Measurements from ENCODE around the gene UGT1A3.

Gene UGT1A3

GRCh38 chr2:233728723-233729301 lies at the start of gene UGT1A3:
Gene UGT1A3 (plus strand): TSS chr2:233729042. CDS start chr2:233729127, 85 bp downstream.
- Mint-ChIP-seq H3K4me3 (no peak within 1 kb of the TSS), H3K9me3 (no peaks in the 10 kb centered on the region), H3K4me1 (ENCODE audit: low read depth in 2 of 2) (no peaks in the 10 kb centered on the region), H3K36me3 (ENCODE audit: insufficient read depth) (no peaks in the 10 kb centered on the region), H3K27me3 (peaks cover 43 to 67% of the 10 kb centered on the region in 2 donors), H3K27ac (no peak within 1 kb of the TSS)
- no peak for ATAC-seq (replicated peaks)
- DNase-seq = no peak

- Mint-ChIP-seq H3K9me3 (no peaks in the 10 kb centered on the region), H3K27me3 (peaks cover 44 to 54% of the 10 kb centered on the region in 2 donors), H3K36me3 (ENCODE audit: insufficient read depth) (no peaks in the 10 kb centered on the region), H3K27ac (no peak overlapping the region), H3K4me1 (ENCODE audit: low read depth in 2 of 2) (no peaks in the 10 kb centered on the region), H3K4me3 (no peak overlapping the region)
- DNase-seq (no peak), ATAC-seq (replicated peaks) (no peak)
Measured at GRCh38 chr2:233679196-233679595, 49.6 kb upstream of the UGT1A3 start.

GRCh38 chr2:233680361-233681045 lies 48.3 kb upstream of the UGT1A3 start:
- Mint-ChIP-seq H3K27ac (no peak overlapping the region), H3K36me3 (ENCODE audit: insufficient read depth) (no peaks in the 10 kb centered on the region), H3K27me3 (peaks cover 44 to 45% of the 10 kb centered on the region in 2 donors), H3K4me3 (no peak overlapping the region), H3K4me1 (ENCODE audit: low read depth in 2 of 2) (no peaks in the 10 kb centered on the region), H3K9me3 (no peaks in the 10 kb centered on the region)
- no peak for DNase-seq
- ATAC-seq (replicated peaks) = no peak

GRCh38 chr2:233681521-233682099 lies 47.2 kb upstream of the UGT1A3 start, which contains the start of gene UGT1A7:
Gene UGT1A7 (plus strand): TSS chr2:233681901. CDS start chr2:233681938, 37 bp downstream.
- DNase-seq = no peak
- H3K27ac Mint-ChIP-seq = no peak within 1 kb of the TSS
- no peak within 1 kb of the TSS for H3K4me3 Mint-ChIP-seq
- no peaks in the 10 kb centered on the region for H3K36me3 Mint-ChIP-seq (ENCODE audit: insufficient read depth)
- no peak for ATAC-seq (replicated peaks)
- peaks cover 36 to 42% of the 10 kb centered on the region in 2 donors for H3K27me3 Mint-ChIP-seq
- no peaks in the 10 kb centered on the region for H3K9me3 Mint-ChIP-seq
- no peaks in the 10 kb centered on the region for H3K4me1 Mint-ChIP-seq (ENCODE audit: low read depth in 2 of 2)

- Mint-ChIP-seq H3K27ac (no peak overlapping the region), H3K27me3 (peaks cover 30 to 42% of the 10 kb centered on the region in 2 donors), H3K9me3 (no peaks in the 10 kb centered on the region), H3K4me3 (no peak overlapping the region), H3K4me1 (ENCODE audit: low read depth in 2 of 2) (no peaks in the 10 kb centered on the region), H3K36me3 (ENCODE audit: insufficient read depth) (no peaks in the 10 kb centered on the region)
- ATAC-seq (replicated peaks) (no peak), DNase-seq (no peak)
Measured at GRCh38 chr2:233684640-233685039, 44.2 kb upstream of the UGT1A3 start.

- no peak overlapping the region for H3K4me3 Mint-ChIP-seq
- no peaks in the 10 kb centered on the region for H3K36me3 Mint-ChIP-seq (ENCODE audit: insufficient read depth)
- H3K4me1 Mint-ChIP-seq (ENCODE audit: low read depth in 2 of 2) = no peaks in the 10 kb centered on the region
- H3K27me3 Mint-ChIP-seq = peaks cover 33 to 52% of the 10 kb centered on the region in 2 donors
- ATAC-seq (replicated peaks) (no peak), DNase-seq (no peak)
- H3K9me3 Mint-ChIP-seq = no peaks in the 10 kb centered on the region
- H3K27ac Mint-ChIP-seq = no peak overlapping the region
Measured at GRCh38 chr2:233686928-233687327, 41.9 kb upstream of the UGT1A3 start.

GRCh38 chr2:233688341-233688740 lies 40.5 kb upstream of the UGT1A3 start:
- DNase-seq (no peak), ATAC-seq (replicated peaks) (no peak)
- H3K27me3 Mint-ChIP-seq = peaks cover 43 to 62% of the 10 kb centered on the region in 2 donors
- no peaks in the 10 kb centered on the region for H3K36me3 Mint-ChIP-seq (ENCODE audit: insufficient read depth)
- H3K4me3 Mint-ChIP-seq = no peak overlapping the region
- no peak overlapping the region for H3K27ac Mint-ChIP-seq
- H3K4me1 Mint-ChIP-seq (ENCODE audit: low read depth in 2 of 2) = no peaks in the 10 kb centered on the region
- no peaks in the 10 kb centered on the region for H3K9me3 Mint-ChIP-seq

GRCh38 chr2:233689031-233689430 lies 39.8 kb upstream of the UGT1A3 start:
- Mint-ChIP-seq H3K27ac (no peak overlapping the region), H3K27me3 (peaks cover 43 to 69% of the 10 kb centered on the region in 2 donors), H3K36me3 (ENCODE audit: insufficient read depth) (no peaks in the 10 kb centered on the region), H3K4me1 (ENCODE audit: low read depth in 2 of 2) (no peaks in the 10 kb centered on the region), H3K9me3 (no peaks in the 10 kb centered on the region), H3K4me3 (no peak overlapping the region)
- no peak for ATAC-seq (replicated peaks)
- no peak for DNase-seq

GRCh38 chr2:233689501-233689900 lies 39.3 kb upstream of the UGT1A3 start:
- Mint-ChIP-seq H3K9me3 (no peaks in the 10 kb centered on the region), H3K36me3 (ENCODE audit: insufficient read depth) (no peaks in the 10 kb centered on the region), H3K27me3 (peaks cover 43 to 71% of the 10 kb centered on the region in 2 donors), H3K4me3 (no peak overlapping the region), H3K4me1 (ENCODE audit: low read depth in 2 of 2) (no peaks in the 10 kb centered on the region), H3K27ac (no peak overlapping the region)
- DNase-seq = no peak
- ATAC-seq (replicated peaks) = no peak

- Mint-ChIP-seq H3K4me1 (ENCODE audit: low read depth in 2 of 2) (no peaks in the 10 kb centered on the region), H3K27ac (no peak overlapping the region)
Measured at GRCh38 chr2:233690444-233690843, 38.4 kb upstream of the UGT1A3 start.

GRCh38 chr2:233691443-233692433 lies 37.1 kb upstream of the UGT1A3 start:
- DNase-seq = no peak

More at GRCh38 chr2:233690444-233690843, 38.4 kb upstream of the UGT1A3 start:
- ATAC-seq (replicated peaks) (no peak), DNase-seq (no peak)
- Mint-ChIP-seq H3K9me3 (no peaks in the 10 kb centered on the region), H3K4me3 (no peak overlapping the region), H3K36me3 (ENCODE audit: insufficient read depth) (no peaks in the 10 kb centered on the region), H3K27me3 (peaks cover 43 to 71% of the 10 kb centered on the region in 2 donors)

GRCh38 chr2:233692648-233693047 lies 36.2 kb upstream of the UGT1A3 start, which contains the start of gene UGT1A6:
Gene UGT1A6 (plus strand): TSS chr2:233692890. CDS start chr2:233693005, 115 bp downstream.
- DNase-seq = no peak
- Mint-ChIP-seq H3K4me1 (ENCODE audit: low read depth in 2 of 2) (no peaks in the 10 kb centered on the region), H3K36me3 (ENCODE audit: insufficient read depth) (peaks cover 4% of the 10 kb centered on the region), H3K9me3 (no peaks in the 10 kb centered on the region), H3K27ac (no peak within 1 kb of the TSS), H3K4me3 (no peak within 1 kb of the TSS), H3K27me3 (peaks cover 37 to 77% of the 10 kb centered on the region in 2 donors)
- no peak for ATAC-seq (replicated peaks)

More at GRCh38 chr2:233691443-233692433, 37.1 kb upstream of the UGT1A3 start:
- H3K27me3 Mint-ChIP-seq = peaks cover 39 to 76% of the 10 kb centered on the region in 2 donors
- H3K4me3 Mint-ChIP-seq = no peak overlapping the region
- H3K9me3 Mint-ChIP-seq = no peaks in the 10 kb centered on the region
- no peak for ATAC-seq (replicated peaks)
- no peak overlapping the region for H3K27ac Mint-ChIP-seq
- H3K4me1 Mint-ChIP-seq (ENCODE audit: low read depth in 2 of 2) = no peaks in the 10 kb centered on the region
- peaks cover 4% of the 10 kb centered on the region for H3K36me3 Mint-ChIP-seq (ENCODE audit: insufficient read depth)

GRCh38 chr2:233693963-233694362 lies 34.9 kb upstream of the UGT1A3 start:
- DNase-seq (no peak), ATAC-seq (replicated peaks) (no peak)
- H3K27ac Mint-ChIP-seq = no peak overlapping the region
- H3K4me3 Mint-ChIP-seq = no peak overlapping the region
- no peaks in the 10 kb centered on the region for H3K4me1 Mint-ChIP-seq (ENCODE audit: low read depth in 2 of 2)
- H3K9me3 Mint-ChIP-seq = no peaks in the 10 kb centered on the region
- H3K27me3 Mint-ChIP-seq = peaks cover 28 to 71% of the 10 kb centered on the region in 2 donors
- peaks cover 4% of the 10 kb centered on the region for H3K36me3 Mint-ChIP-seq (ENCODE audit: insufficient read depth)

Data from effector memory CD8-positive, alpha-beta T cell (primary cell).